AG09319 (cell line): ENCODE results near the gene ADI1.
"Not testable (repeated sequence)": the region's sequence is repeated elsewhere in the genome, so short reads cannot be mapped to it uniquely, and the experiment has no call there.

Experiments used
- DNase-seq: peaks from one replicate; pipeline ENCODE4 v3.0.0-alpha.2; 2010; ENCODE audit warnings: low read depth; ENCODE audit errors: extremely low read depth
- CTCF ChIP-seq: IDR thresholded peaks from 2 replicates; pipeline ENCODE4 v1.5.1; 2011; ENCODE audit warnings: low read depth, mild to moderate bottlenecking, inconsistent platforms, low read length, moderate library complexity

Gene ADI1

GRCh38 chr2:3456125-3456524 lies 63.2 kb downstream of the ADI1 start:
- no peak for TF ChIP-seq CTCF
- DNase-seq = no peak

GRCh38 chr2:3454802-3455201 lies 64.5 kb downstream of the ADI1 start:
- no peak for DNase-seq
- TF ChIP-seq CTCF = no peak

- not testable (repeated sequence) for DNase-seq
Measured at GRCh38 chr2:3454005-3454404, 65.3 kb downstream of the ADI1 start.

- no peak for DNase-seq
- TF ChIP-seq CTCF = no peak
Measured at GRCh38 chr2:3453190-3453999, 65.9 kb downstream of the ADI1 start.

- no peak for DNase-seq
- no peak for TF ChIP-seq CTCF
Measured at GRCh38 chr2:3451926-3452671, 67.2 kb downstream of the ADI1 start.

- no peak for DNase-seq
- TF ChIP-seq CTCF = no peak
Measured at GRCh38 chr2:3451169-3451568, 68.2 kb downstream of the ADI1 start.

GRCh38 chr2:3450385-3451010 lies 68.8 kb downstream of the ADI1 start:
- DNase-seq = no peak
- TF ChIP-seq CTCF = no peak
